Activated CD8-positive, alpha-beta memory T cell treated with anti-CD3 and anti-CD28 coated beads, Interleukin-2, amount 50 U/mL, for 24 hours (primary cell): ENCODE data around the gene DDX4.

ENCODE experiments used
- DNase-seq: peaks from one replicate; pipeline ENCODE4 v3.0.0-alpha.2; 2020; ENCODE audit errors: extremely low read depth

Gene DDX4

GRCh38 chr5:55821731-55822512, 84.1 kb downstream of the DDX4 start:
- no peak for DNase-seq

GRCh38 chr5:55823151-55823796, 85.4 kb downstream of the DDX4 start:
- DNase-seq = no peak

GRCh38 chr5:55829956-55830355, 92.1 kb downstream of the DDX4 start:
- DNase-seq = no peak

- no peak for DNase-seq
Measured at GRCh38 chr5:55832446-55832845, 94.6 kb downstream of the DDX4 start.

GRCh38 chr5:55836191-55836590, 98.3 kb downstream of the DDX4 start:
- DNase-seq = no peak

GRCh38 chr5:55841976-55842375, 104.1 kb downstream of the DDX4 start:
- no peak for DNase-seq

- DNase-seq = no peak
Measured at GRCh38 chr5:55847837-55848236, 110.0 kb downstream of the DDX4 start.

GRCh38 chr5:55848783-55849182, 110.9 kb downstream of the DDX4 start:
- no peak for DNase-seq

- no peak for DNase-seq
Measured at GRCh38 chr5:55850839-55851674, 113.2 kb downstream of the DDX4 start, which contains the start of gene IL31RA. Gene IL31RA (plus strand): TSS chr5:55851357. CDS start chr5:55851571, 214 bp downstream.

GRCh38 chr5:55851675-55851979, 113.8 kb downstream of the DDX4 start:
- no peak for DNase-seq

- DNase-seq = no peak
Measured at GRCh38 chr5:55852503-55852902, 114.6 kb downstream of the DDX4 start.

GRCh38 chr5:55853041-55853670, 115.3 kb downstream of the DDX4 start:
- no peak for DNase-seq

- DNase-seq = no peak
Measured at GRCh38 chr5:55853818-55854217, 116.0 kb downstream of the DDX4 start.

- no peak for DNase-seq
Measured at GRCh38 chr5:55855509-55855908, 117.6 kb downstream of the DDX4 start.

- DNase-seq = no peak
Measured at GRCh38 chr5:55856516-55857246, 118.8 kb downstream of the DDX4 start.

GRCh38 chr5:55857247-55857640, 119.4 kb downstream of the DDX4 start:
- no peak for DNase-seq

- DNase-seq = no peak
Measured at GRCh38 chr5:55858104-55858503, 120.2 kb downstream of the DDX4 start.

GRCh38 chr5:55860288-55860687, 122.4 kb downstream of the DDX4 start:
- no peak for DNase-seq

GRCh38 chr5:55860709-55861108, 122.8 kb downstream of the DDX4 start:
- DNase-seq = no peak

GRCh38 chr5:55864606-55865541, 127.0 kb downstream of the DDX4 start:
- no peak for DNase-seq
